ENCODE data around the gene PAX5.

Gene PAX5

GRCh38 chr9:36893911-36894310 lies 140.2 kb downstream of the PAX5 start:
- TF ChIP-seq EZH2phosphoT487 (IDR thresholded peaks at IDR 0.05; ENCODE audit: low read length), result no peak
- no peak for TF ChIP-seq EZH2 (optimal IDR thresholded peaks at IDR 0.05; ENCODE audit: low read depth, low read length)
- H3K4me3 ChIP-seq (ENCODE audit: low read length), result no peak overlapping the region
- no peaks in the 10 kb centered on the region for H3K9me3 ChIP-seq (replicated peaks; ENCODE audit: insufficient read depth, low read length)
- no peaks in the 10 kb centered on the region for H4K20me1 ChIP-seq (ENCODE audit: insufficient read depth, low read length)
- H3K4me2 ChIP-seq (ENCODE audit: low read depth, low read length), result no peak overlapping the region
- no peak for DNase-seq
- no peaks in the 10 kb centered on the region for H3K79me2 ChIP-seq (ENCODE audit: low read length)
- no peaks in the 10 kb centered on the region for H3K4me1 ChIP-seq (ENCODE audit: low read length)
- H3F3A ChIP-seq (ENCODE audit: insufficient read depth, low read length), result no peaks in the 10 kb centered on the region
- no peaks in the 10 kb centered on the region for H3K36me3 ChIP-seq (replicated peaks; ENCODE audit: insufficient read depth, low read length)
- H2AFZ ChIP-seq (ENCODE audit: low read length), result no peak overlapping the region
- no peaks in the 10 kb centered on the region for H3K9me2 ChIP-seq (replicated peaks; ENCODE audit: insufficient read depth, low read length)
- H3K27ac ChIP-seq (ENCODE audit: low read length), result no peak overlapping the region
- H3K27me3 ChIP-seq (replicated peaks; ENCODE audit: insufficient read depth, low read length), result 0 out of 2 replicates have a peak, but pooled peaks cover 6% of the 10 kb centered on the region
- H3K9ac ChIP-seq (ENCODE audit: low read length), result no peak overlapping the region

GRCh38 chr9:36893184-36893583 lies 140.9 kb downstream of the PAX5 start:
- Histone ChIP-seq H2AFZ (ENCODE audit: low read length) (no peak overlapping the region), H3K9me3 (replicated peaks; ENCODE audit: insufficient read depth, low read length) (no peaks in the 10 kb centered on the region), H3K27ac (ENCODE audit: low read length) (no peak overlapping the region), H3F3A (ENCODE audit: insufficient read depth, low read length) (no peaks in the 10 kb centered on the region), H3K79me2 (ENCODE audit: low read length) (no peaks in the 10 kb centered on the region), H4K20me1 (ENCODE audit: insufficient read depth, low read length) (no peaks in the 10 kb centered on the region), H3K4me1 (ENCODE audit: low read length) (no peaks in the 10 kb centered on the region), H3K27me3 (replicated peaks; ENCODE audit: insufficient read depth, low read length) (0 out of 2 replicates have a peak, but pooled peaks cover 6% of the 10 kb centered on the region), H3K9me2 (replicated peaks; ENCODE audit: insufficient read depth, low read length) (no peaks in the 10 kb centered on the region), H3K9ac (ENCODE audit: low read length) (no peak overlapping the region), H3K4me3 (ENCODE audit: low read length) (no peak overlapping the region), H3K36me3 (replicated peaks; ENCODE audit: insufficient read depth, low read length) (no peaks in the 10 kb centered on the region), H3K4me2 (ENCODE audit: low read depth, low read length) (no peak overlapping the region)
- TF ChIP-seq EZH2phosphoT487 (IDR thresholded peaks at IDR 0.05; ENCODE audit: low read length), result no peak
- no peak for TF ChIP-seq CTCF (IDR thresholded peaks at IDR 0.05; ENCODE audit: low read length)
- TF ChIP-seq EZH2 (optimal IDR thresholded peaks at IDR 0.05; ENCODE audit: low read depth, low read length), result no peak
- no peak for DNase-seq

GRCh38 chr9:36892279-36892678 lies 141.8 kb downstream of the PAX5 start:
- Histone ChIP-seq H3K27me3 (replicated peaks; ENCODE audit: insufficient read depth, low read length) (no peaks in the 10 kb centered on the region), H3K27ac (ENCODE audit: low read length) (no peak overlapping the region), H3K4me3 (ENCODE audit: low read length) (no peak overlapping the region), H2AFZ (ENCODE audit: low read length) (no peak overlapping the region), H3K4me1 (ENCODE audit: low read length) (no peaks in the 10 kb centered on the region), H3F3A (ENCODE audit: insufficient read depth, low read length) (no peaks in the 10 kb centered on the region), H3K4me2 (ENCODE audit: low read depth, low read length) (no peak overlapping the region), H3K9me3 (replicated peaks; ENCODE audit: insufficient read depth, low read length) (no peaks in the 10 kb centered on the region), H3K79me2 (ENCODE audit: low read length) (no peaks in the 10 kb centered on the region), H3K9ac (ENCODE audit: low read length) (no peak overlapping the region), H3K36me3 (replicated peaks; ENCODE audit: insufficient read depth, low read length) (no peaks in the 10 kb centered on the region), H4K20me1 (ENCODE audit: insufficient read depth, low read length) (no peaks in the 10 kb centered on the region), H3K9me2 (replicated peaks; ENCODE audit: insufficient read depth, low read length) (no peaks in the 10 kb centered on the region)
- no peak for TF ChIP-seq EZH2 (optimal IDR thresholded peaks at IDR 0.05; ENCODE audit: low read depth, low read length)
- no peak for TF ChIP-seq CTCF (IDR thresholded peaks at IDR 0.05; ENCODE audit: low read length)
- no peak for TF ChIP-seq EZH2phosphoT487 (IDR thresholded peaks at IDR 0.05; ENCODE audit: low read length)
- DNase-seq, result no peak

GRCh38 chr9:36891341-36891811 lies 142.7 kb downstream of the PAX5 start:
- no peak for DNase-seq

More at GRCh38 chr9:36891341-36891811, 142.7 kb downstream of the PAX5 start:
- TF ChIP-seq EZH2 (optimal IDR thresholded peaks at IDR 0.05; ENCODE audit: low read depth, low read length), result no peak
- TF ChIP-seq CTCF (IDR thresholded peaks at IDR 0.05; ENCODE audit: low read length), result no peak
- TF ChIP-seq EZH2phosphoT487 (IDR thresholded peaks at IDR 0.05; ENCODE audit: low read length), result no peak
- no peak overlapping the region for H3K9ac ChIP-seq (ENCODE audit: low read length)
- H3K9me3 ChIP-seq (replicated peaks; ENCODE audit: insufficient read depth, low read length), result no peaks in the 10 kb centered on the region
- H3K4me2 ChIP-seq (ENCODE audit: low read depth, low read length), result no peak overlapping the region
- H4K20me1 ChIP-seq (ENCODE audit: insufficient read depth, low read length), result no peaks in the 10 kb centered on the region
- no peaks in the 10 kb centered on the region for H3F3A ChIP-seq (ENCODE audit: insufficient read depth, low read length)
- no peaks in the 10 kb centered on the region for H3K9me2 ChIP-seq (replicated peaks; ENCODE audit: insufficient read depth, low read length)
- H3K79me2 ChIP-seq (ENCODE audit: low read length), result no peaks in the 10 kb centered on the region
- no peak overlapping the region for H3K27ac ChIP-seq (ENCODE audit: low read length)
- no peaks in the 10 kb centered on the region for H3K27me3 ChIP-seq (replicated peaks; ENCODE audit: insufficient read depth, low read length)
- no peak overlapping the region for H3K4me3 ChIP-seq (ENCODE audit: low read length)
- no peak overlapping the region for H2AFZ ChIP-seq (ENCODE audit: low read length)
- no peaks in the 10 kb centered on the region for H3K36me3 ChIP-seq (replicated peaks; ENCODE audit: insufficient read depth, low read length)
- no peaks in the 10 kb centered on the region for H3K4me1 ChIP-seq (ENCODE audit: low read length)
